DND-41 (cell line): ENCODE results near the gene DOCK4.

Source experiments
- ATAC-seq: fragments of 200-7000 bp; cut with Tn5 transposase; 3 replicates; pipeline ENCODE4 v1.9.1; 2021; ENCODE audit warnings: low read depth; ENCODE audit not compliant: insufficient read depth
- DNase-seq: peaks from one replicate; pipeline ENCODE4 v3.0.0-alpha.2; 2020
- H2AFZ ChIP-seq: 2 replicates; pipeline ENCODE4 v1.6.0; 2012; ENCODE audit warnings: low read depth, low read length
- H3K27ac ChIP-seq: 2 replicates; pipeline ENCODE4 v1.5.1; 2012; ENCODE audit warnings: low read length, inconsistent platforms
- H3K27me3 ChIP-seq: fragments of 200-600 bp; sonication (generic); 2 replicates; pipeline ENCODE4 v1.6.0; 2012; ENCODE audit warnings: low read length, mild to moderate bottlenecking, inconsistent platforms; ENCODE audit not compliant: insufficient read depth, poor library complexity
- H3K36me3 ChIP-seq: 2 replicates; pipeline ENCODE4 v1.5.1; 2012; ENCODE audit warnings: low read length, inconsistent platforms; ENCODE audit not compliant: insufficient read depth
- H3K4me1 ChIP-seq: 2 replicates; pipeline ENCODE4 v1.5.1; 2012; ENCODE audit warnings: mild to moderate bottlenecking, low read length; ENCODE audit not compliant: insufficient read depth
- H3K4me2 ChIP-seq: 2 replicates; pipeline ENCODE4 v1.6.0; 2012; ENCODE audit warnings: mild to moderate bottlenecking, moderate library complexity, low read length, inconsistent platforms; ENCODE audit not compliant: insufficient read depth
- H3K4me3 ChIP-seq, 2 experiments: fragments of 200-600 bp in 1 of 2; shearing (Covaris generic) in 1 of 2; 2 replicates each; pipeline ENCODE4 v1.5.1; 2012 to 2016; ENCODE audit warnings: inconsistent platforms in 2 of 2, low read length in 2 of 2, mild to moderate bottlenecking in 2 of 2, low read depth in 1 of 2, moderate library complexity in 1 of 2
- H3K79me2 ChIP-seq: 2 replicates; pipeline ENCODE4 v1.6.0; 2012; ENCODE audit warnings: low read length, inconsistent platforms; ENCODE audit not compliant: insufficient read depth
- H3K9ac ChIP-seq: 2 replicates; pipeline ENCODE4 v1.6.0; 2012; ENCODE audit warnings: low read depth, mild to moderate bottlenecking, inconsistent platforms, low read length, moderate library complexity
- H3K9me3 ChIP-seq: 2 replicates; pipeline ENCODE4 v1.5.1; 2012; ENCODE audit warnings: low read length, moderate library complexity, mild to moderate bottlenecking, inconsistent platforms; ENCODE audit not compliant: insufficient read depth, severe bottlenecking
- H4K20me1 ChIP-seq: 2 replicates; pipeline ENCODE4 v1.6.0; 2012; ENCODE audit warnings: low read length; ENCODE audit not compliant: insufficient read depth
- CTCF ChIP-seq: IDR thresholded peaks from 2 replicates; pipeline ENCODE4 v1.5.1; 2012; ENCODE audit warnings: borderline replicate concordance, low read length, moderate library complexity, mild to moderate bottlenecking; ENCODE audit not compliant: poor library complexity, severe bottlenecking; ENCODE audit errors: extremely low read depth
- EZH2 ChIP-seq: IDR thresholded peaks from 3 replicates; pipeline ENCODE4 v1.6.1; 2012; ENCODE audit warnings: borderline replicate concordance, low read depth, mild to moderate bottlenecking, moderate library complexity, low read length, inconsistent platforms; ENCODE audit not compliant: severe bottlenecking

The DOCK4 gene

GRCh38 chr7:111832174-111832573 lies 374.0 kb downstream of the DOCK4 start:
- H3K9ac ChIP-seq = no peak overlapping the region
- no peaks in the 10 kb centered on the region for H3K36me3 ChIP-seq
- H3K27ac ChIP-seq = no peak overlapping the region
- H3K4me2 ChIP-seq = no peak overlapping the region
- no peaks in the 10 kb centered on the region for H3K4me1 ChIP-seq
- no peak for ATAC-seq
- H3K4me3 ChIP-seq = no peak overlapping the region
- no peak overlapping the region for H2AFZ ChIP-seq
- H3K27me3 ChIP-seq = no peaks in the 10 kb centered on the region
- TF ChIP-seq CTCF (no peak), EZH2 (no peak)
- H4K20me1 ChIP-seq = no peaks in the 10 kb centered on the region
- no peaks in the 10 kb centered on the region for H3K79me2 ChIP-seq
- no peak for DNase-seq
- no peaks in the 10 kb centered on the region for H3K9me3 ChIP-seq

- Histone ChIP-seq H2AFZ (no peak overlapping the region), H3K4me2 (no peak overlapping the region), H4K20me1 (no peaks in the 10 kb centered on the region), H3K27me3 (no peaks in the 10 kb centered on the region), H3K36me3 (no peaks in the 10 kb centered on the region), H3K9me3 (no peaks in the 10 kb centered on the region), H3K79me2 (no peaks in the 10 kb centered on the region), H3K27ac (no peak overlapping the region), H3K9ac (no peak overlapping the region), H3K4me3 (no peak overlapping the region), H3K4me1 (no peaks in the 10 kb centered on the region)
- no peak for TF ChIP-seq EZH2
- no peak for TF ChIP-seq CTCF
- DNase-seq (no peak), ATAC-seq (no peak)
Observed at GRCh38 chr7:111829221-111829620, 377.0 kb downstream of the DOCK4 start.

- no peak overlapping the region for H2AFZ ChIP-seq
- H3K27me3 ChIP-seq = no peaks in the 10 kb centered on the region
- H3K79me2 ChIP-seq = no peaks in the 10 kb centered on the region
- DNase-seq = no peak
- H3K36me3 ChIP-seq = no peaks in the 10 kb centered on the region
- TF ChIP-seq CTCF (no peak), EZH2 (no peak)
- no peak overlapping the region for H3K27ac ChIP-seq
- H3K9ac ChIP-seq = no peak overlapping the region
- H3K9me3 ChIP-seq = no peaks in the 10 kb centered on the region
- ATAC-seq = no peak
- H3K4me2 ChIP-seq = no peak overlapping the region
- no peaks in the 10 kb centered on the region for H3K4me1 ChIP-seq
- H4K20me1 ChIP-seq = no peaks in the 10 kb centered on the region
- H3K4me3 ChIP-seq = no peak overlapping the region
Observed at GRCh38 chr7:111827863-111828504, 378.2 kb downstream of the DOCK4 start.

- ATAC-seq (no peak), DNase-seq (no peak)
- no peak overlapping the region for H3K4me3 ChIP-seq
- H3K4me2 ChIP-seq = no peak overlapping the region
- no peak overlapping the region for H2AFZ ChIP-seq
- no peaks in the 10 kb centered on the region for H4K20me1 ChIP-seq
- no peak overlapping the region for H3K27ac ChIP-seq
- H3K4me1 ChIP-seq = no peaks in the 10 kb centered on the region
- no peaks in the 10 kb centered on the region for H3K27me3 ChIP-seq
- TF ChIP-seq EZH2 (no peak), CTCF (no peak)
- no peaks in the 10 kb centered on the region for H3K36me3 ChIP-seq
- no peak overlapping the region for H3K9ac ChIP-seq
- H3K9me3 ChIP-seq = no peaks in the 10 kb centered on the region
- no peaks in the 10 kb centered on the region for H3K79me2 ChIP-seq
Observed at GRCh38 chr7:111825046-111825445, 381.2 kb downstream of the DOCK4 start.
